Panc1 (cell line): ENCODE data around the gene GGTLC1.

Experiments used
- POLR2AphosphoS5 ChIP-seq: IDR thresholded peaks from 2 replicates; pipeline ENCODE4 v1.6.1; 2012; ENCODE audit warnings: mild to moderate bottlenecking, low read depth, low read length, moderate library complexity
- TF ChIP-seq, protein P1 (sequence below): fragments of 450-650 bp; IDR thresholded peaks from 2 replicates; pipeline ENCODE4 v1.5.1; 2017; ENCODE audit warnings: mild to moderate bottlenecking

DNA sequence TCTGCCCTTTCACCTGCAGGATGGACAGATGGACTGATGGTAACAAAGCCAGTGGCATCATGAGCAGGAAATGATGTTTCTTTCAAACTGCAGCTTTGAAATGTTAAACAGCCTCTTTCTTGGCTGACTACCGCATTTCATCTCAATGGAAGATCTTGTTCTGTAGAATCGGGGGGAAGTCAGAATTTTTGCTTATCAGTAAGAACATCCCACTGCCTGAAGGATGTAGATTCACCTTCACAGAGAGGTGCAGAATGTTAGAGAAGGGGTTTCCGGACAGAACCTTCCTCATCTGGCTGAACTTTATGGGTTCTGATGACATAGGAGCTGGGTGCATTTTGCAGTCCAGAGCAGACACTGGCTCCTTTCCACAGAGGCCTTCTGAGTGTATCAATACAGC is 32.7 kb downstream of the GGTLC1 start:
- TF ChIP-seq, protein P1, sequence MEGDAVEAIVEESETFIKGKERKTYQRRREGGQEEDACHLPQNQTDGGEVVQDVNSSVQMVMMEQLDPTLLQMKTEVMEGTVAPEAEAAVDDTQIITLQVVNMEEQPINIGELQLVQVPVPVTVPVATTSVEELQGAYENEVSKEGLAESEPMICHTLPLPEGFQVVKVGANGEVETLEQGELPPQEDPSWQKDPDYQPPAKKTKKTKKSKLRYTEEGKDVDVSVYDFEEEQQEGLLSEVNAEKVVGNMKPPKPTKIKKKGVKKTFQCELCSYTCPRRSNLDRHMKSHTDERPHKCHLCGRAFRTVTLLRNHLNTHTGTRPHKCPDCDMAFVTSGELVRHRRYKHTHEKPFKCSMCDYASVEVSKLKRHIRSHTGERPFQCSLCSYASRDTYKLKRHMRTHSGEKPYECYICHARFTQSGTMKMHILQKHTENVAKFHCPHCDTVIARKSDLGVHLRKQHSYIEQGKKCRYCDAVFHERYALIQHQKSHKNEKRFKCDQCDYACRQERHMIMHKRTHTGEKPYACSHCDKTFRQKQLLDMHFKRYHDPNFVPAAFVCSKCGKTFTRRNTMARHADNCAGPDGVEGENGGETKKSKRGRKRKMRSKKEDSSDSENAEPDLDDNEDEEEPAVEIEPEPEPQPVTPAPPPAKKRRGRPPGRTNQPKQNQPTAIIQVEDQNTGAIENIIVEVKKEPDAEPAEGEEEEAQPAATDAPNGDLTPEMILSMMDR = no peak
- no peak for TF ChIP-seq POLR2AphosphoS5
